Left renal pelvis (tissue), 4 donors: ENCODE data around the gene CSMD2. TPM values are rescaled to one million over a fixed set of nuclear protein-coding genes. Genes with fewer than 3 reads are reported as not detected.

Source experiments
- DNase-seq, 4 donors: peaks; one replicate each; pipeline ENCODE4 v3.0.0-alpha.2; 2013; ENCODE audit warnings: low read depth in 4 of 4, low spot score in 3 of 4
- polyA plus RNA-seq, 4 donors: library from polyadenylated mRNA; unstranded; fragments of 120-200 nt; gene quantifications; one replicate each; pipeline ENCODE4 v1.2.1, GENCODE V29; 2013; ENCODE audit not compliant: insufficient read length in 4 of 4

The CSMD2 gene
- polyA plus RNA-seq, 4 donors: 0.29 to 1.3 (median 0.72) TPM

- no peak for DNase-seq
Observed at GRCh38 chr1:34060901-34061415, 104.1 kb downstream of the CSMD2 start.

- DNase-seq: no peak
Observed at GRCh38 chr1:34060187-34060730, 104.8 kb downstream of the CSMD2 start.

- peak in 1 of 4 donors; percentile 19 for DNase-seq
Observed at GRCh38 chr1:34057347-34058130, 107.5 kb downstream of the CSMD2 start.

- no peak for DNase-seq
Observed at GRCh38 chr1:34055818-34056217, 109.2 kb downstream of the CSMD2 start.

GRCh38 chr1:34054920-34055319 lies 110.1 kb downstream of the CSMD2 start:
- no peak for DNase-seq

- DNase-seq: no peak
Observed at GRCh38 chr1:34053660-34054059, 111.4 kb downstream of the CSMD2 start.

- DNase-seq: no peak
Observed at GRCh38 chr1:34052565-34052964, 112.5 kb downstream of the CSMD2 start.

- no peak for DNase-seq
Observed at GRCh38 chr1:34050709-34051485, 114.1 kb downstream of the CSMD2 start.

GRCh38 chr1:34049994-34050393 lies 115.0 kb downstream of the CSMD2 start:
- DNase-seq: no peak

GRCh38 chr1:34049477-34049876 lies 115.6 kb downstream of the CSMD2 start:
- DNase-seq: no peak

- no peak for DNase-seq
Observed at GRCh38 chr1:34037856-34038255, 127.2 kb downstream of the CSMD2 start.

- no peak for DNase-seq
Observed at GRCh38 chr1:34037109-34037508, 127.9 kb downstream of the CSMD2 start.

- no peak for DNase-seq
Observed at GRCh38 chr1:34034036-34034435, 131.0 kb downstream of the CSMD2 start.

- DNase-seq: no peak
Observed at GRCh38 chr1:34029954-34030353, 135.1 kb downstream of the CSMD2 start.

- DNase-seq: no peak
Observed at GRCh38 chr1:34029515-34029914, 135.5 kb downstream of the CSMD2 start.

- no peak for DNase-seq
Observed at GRCh38 chr1:34028381-34029055, 136.5 kb downstream of the CSMD2 start.

- no peak for DNase-seq
Observed at GRCh38 chr1:34025675-34026074, 139.4 kb downstream of the CSMD2 start.

- no peak for DNase-seq
Observed at GRCh38 chr1:34024485-34024884, 140.5 kb downstream of the CSMD2 start.

GRCh38 chr1:34019741-34020552 lies 145.1 kb downstream of the CSMD2 start:
- DNase-seq: no peak

- no peak for DNase-seq
Observed at GRCh38 chr1:34018285-34018684, 146.7 kb downstream of the CSMD2 start.
